HG02852 (cell line): Measurements from ENCODE around the gene MAS1.

ENCODE experiments used
- ATAC-seq: cut with Tn5 transposase; IDR thresholded peaks from one replicate; pipeline ENCODE4 v1.9.1; 2021; ENCODE audit warnings: mild to moderate bottlenecking, moderate library complexity; ENCODE audit not compliant: unreplicated experiment

MAS1 gene

GRCh38 chr6:159879856-159880255 is 10.9 kb upstream of the MAS1 start:
- no peak for ATAC-seq

- ATAC-seq, result no peak
Observed at GRCh38 chr6:159880412-159880975, 10.3 kb upstream of the MAS1 start.

- ATAC-seq, result no peak
Observed at GRCh38 chr6:159884720-159885119, 6.1 kb upstream of the MAS1 start.

GRCh38 chr6:159886270-159886669 is 4.5 kb upstream of the MAS1 start:
- no peak for ATAC-seq

- ATAC-seq, result no peak
Observed at GRCh38 chr6:159887146-159887545, 3.6 kb upstream of the MAS1 start.

GRCh38 chr6:159887761-159888160 is 3.0 kb upstream of the MAS1 start:
- ATAC-seq, result no peak

- ATAC-seq, result no peak
Observed at GRCh38 chr6:159890201-159890600, 587 bp upstream of the MAS1 start.

GRCh38 chr6:159892053-159892452 is 1.3 kb downstream of the MAS1 start:
- ATAC-seq, result no peak

GRCh38 chr6:159893064-159893463 is 2.3 kb downstream of the MAS1 start:
- ATAC-seq, result no peak

- no peak for ATAC-seq
Observed at GRCh38 chr6:159894991-159895390, 4.2 kb downstream of the MAS1 start.

- no peak for ATAC-seq
Observed at GRCh38 chr6:159897603-159898002, 6.8 kb downstream of the MAS1 start.

- no peak for ATAC-seq
Observed at GRCh38 chr6:159898519-159898918, 7.7 kb downstream of the MAS1 start.

- ATAC-seq, result no peak
Observed at GRCh38 chr6:159899994-159900745, 9.4 kb downstream of the MAS1 start.

GRCh38 chr6:159902620-159903019 is 11.8 kb downstream of the MAS1 start:
- no peak for ATAC-seq

- peak; percentile 86 for ATAC-seq
Observed at GRCh38 chr6:159904497-159904911, 13.7 kb downstream of the MAS1 start.

GRCh38 chr6:159906400-159906799 is 15.6 kb downstream of the MAS1 start:
- ATAC-seq, result no peak

GRCh38 chr6:159908535-159908934 is 17.7 kb downstream of the MAS1 start:
- no peak for ATAC-seq

GRCh38 chr6:159908979-159909378 is 18.2 kb downstream of the MAS1 start:
- ATAC-seq, result no peak

GRCh38 chr6:159910342-159910741 is 19.6 kb downstream of the MAS1 start:
- no peak for ATAC-seq

GRCh38 chr6:159913375-159913774 is 22.6 kb downstream of the MAS1 start:
- ATAC-seq, result no peak

GRCh38 chr6:159913862-159914564 is 23.2 kb downstream of the MAS1 start:
- no peak for ATAC-seq

- ATAC-seq, result no peak
Observed at GRCh38 chr6:159914565-159914923, 23.8 kb downstream of the MAS1 start.
